Adrenal gland (tissue), 12 donors: ENCODE results near the gene MAGEB17. TPM values are rescaled to one million over a fixed set of nuclear protein-coding genes. Genes with fewer than 3 reads are reported as not detected.
"Not testable (repeated sequence)": the region's sequence is repeated elsewhere in the genome, so short reads cannot be mapped to it uniquely, and the experiment has no call there.

Experiments
- DNase-seq, 7 donors: peaks; one replicate each; pipeline ENCODE4 v3.0.0-alpha.2; 2019 to 2020
- H3K27ac ChIP-seq, 5 donors: fragments of 200-600 bp; sonication (generic) in 4 of 5; 1 replicate in 3 of 5; 2 replicates in 2 of 5; pipeline versions ENCODE4 v1.5.1 to v1.8.0; 2016 to 2020; ENCODE audit warnings: mild to moderate bottlenecking in 1 of 5
- H3K27me3 ChIP-seq: fragments of 200-600 bp; 2 replicates; pipeline ENCODE4 v1.8.0; 2021
- H3K36me3 ChIP-seq, 2 donors: fragments of 200-600 bp; replicated peaks in 1 of 2; 1 replicate in 1 of 2; 2 replicates in 1 of 2; pipeline versions ENCODE4 v1.5.1 to v1.8.0; 2018 to 2022
- H3K4me1 ChIP-seq, 2 donors: fragments of 200-600 bp; replicated peaks in 1 of 2; 1 replicate in 1 of 2; 2 replicates in 1 of 2; pipeline versions ENCODE4 v1.5.1 to v1.8.0; 2018 to 2021
- H3K4me3 ChIP-seq, 4 donors: fragments of 200-600 bp; sonication (generic) in 3 of 4; one replicate each; pipeline ENCODE4 v1.5.1; 2016 to 2018
- H3K9me3 ChIP-seq, 3 donors: fragments of 200-600 bp; sonication (generic) in 1 of 3; replicated peaks in 1 of 3; 1 replicate in 2 of 3; 2 replicates in 1 of 3; pipeline versions ENCODE4 v1.5.1 to v1.8.0; 2016 to 2021
- CTCF ChIP-seq, 6 experiments: fragments of 450-650 bp in 4 of 6; fragments of 200-600 bp in 2 of 6; sonication (generic) in 1 of 6; IDR thresholded peaks; 1 replicate in 5 of 6; 2 replicates in 1 of 6; pipeline versions ENCODE4 v1.5.1 to v1.8.0; 2016 to 2021; ENCODE audit warnings: antibody characterized with exemption in 6 of 6, mild to moderate bottlenecking in 2 of 6, moderate library complexity in 1 of 6
- POLR2A ChIP-seq, 2 donors: fragments of 450-650 bp; IDR thresholded peaks; one replicate each; pipeline ENCODE4 v1.6.1; 2017; ENCODE audit warnings: antibody characterized with exemption in 2 of 2, mild to moderate bottlenecking in 2 of 2, moderate library complexity in 1 of 2
- WGBS, 4 donors: extraction: QIAGEN DNeasy Blood & Tissue Kit in 2 of 4; methylation state at CpG; one replicate each; pipeline versions ENCODE4 v1.1.5 to v1.1.7; 2013 to 2017; 5-methylcytosine and 5-hydroxymethylcytosine counted together
- intact Hi-C, 2 donors: fragments of 100-400 bp; cut with DNase I; formaldehyde crosslinking; loops; one replicate each; pipeline versions ENCODE4 v1.14.1 to v1.15.0; 2022 to 2023
- polyA plus RNA-seq, 3 donors: library from polyadenylated mRNA; stranded (reverse); fragments of 200-250 nt in 2 of 3; fragments of 350-450 nt in 1 of 3; fragmentation: Illumina TruSeq in 1 of 3; extraction: RNeasy Lipid Tissue Mini Kit (QIAGEN cat#74804) in 1 of 3; gene quantifications; one replicate each; pipeline ENCODE4 v1.2.3, GENCODE V29; 2013 to 2014
- total RNA-seq, 9 donors: library from RNA; depleted of rRNA in 4 of 9; stranded (reverse); fragments of >200 nt in 4 of 9; fragments of 120-200 nt in 1 of 9; fragmentation: NEBNext Ultra II Directional in 1 of 9; extraction: Animal tissue kit (Norgen Biotek cat#: 25700) in 1 of 9; gene quantifications; one replicate each; pipeline versions ENCODE4 v1.1.0 to v1.2.4, GENCODE V29; 2013 to 2023
- donor health status: healthy with polysubstance abuse.
- donor health status: Bipolar disorder and iron deficiency.
- donor health status: DM: yes; HTN: yes; CAD: no.
- donor health status: DM: no; HTN: no; CAD: no.
- donor health status: DM: no; HTN: no; CAD: no.
- donor health status: DM: yes; HTN: yes; CAD: no.

MAGEB17 gene
- total and polyA plus RNA-seq, 12 donors, result 0.06 to 0.32 (median 0.07) TPM; not detected in 9

GRCh38 chrX:16156692-16157331 lies 10.5 kb upstream of the MAGEB17 start:
- intact Hi-C loops, result no loop called here
- Histone ChIP-seq H3K27me3 (peaks cover 19% of the 10 kb centered on the region), H3K9me3 (no peaks in the 10 kb centered on the region), H3K36me3 (no peaks in the 10 kb centered on the region), H3K27ac (no peak overlapping the region), H3K4me1 (no peaks in the 10 kb centered on the region), H3K4me3 (no peak overlapping the region)
- 82 to 88% (median 85%) methylated on average over 5 of the region's 5 CpGs for whole genome bisulfite sequencing, 4 donors
- TF ChIP-seq POLR2A (IDR thresholded peaks at IDR 0.05) (no peak), CTCF (IDR thresholded peaks at IDR 0.05) (no peak)
- no peak for DNase-seq

GRCh38 chrX:16160729-16161128 lies 6.6 kb upstream of the MAGEB17 start:
- no peaks in the 10 kb centered on the region for H3K4me1 ChIP-seq
- intact Hi-C loops, result no loop called here
- TF ChIP-seq CTCF (IDR thresholded peaks at IDR 0.05), result no peak
- no peak for TF ChIP-seq POLR2A (IDR thresholded peaks at IDR 0.05)
- H3K4me3 ChIP-seq, result no peak overlapping the region
- no peaks in the 10 kb centered on the region for H3K9me3 ChIP-seq
- DNase-seq, result no peak
- H3K27me3 ChIP-seq, result peaks cover 12% of the 10 kb centered on the region
- no peak overlapping the region for H3K27ac ChIP-seq
- WGBS, 4 donors, result 46 to 70% (median 69%) methylated on average over 3 of the region's 3 CpGs
- H3K36me3 ChIP-seq, result no peaks in the 10 kb centered on the region

GRCh38 chrX:16161173-16161572 lies 6.1 kb upstream of the MAGEB17 start:
- H3K4me3 ChIP-seq, H3K27ac ChIP-seq, H3K9me3 ChIP-seq, H3K36me3 ChIP-seq, H3K4me1 ChIP-seq, H3K27me3 ChIP-seq, intact Hi-C loops, DNase-seq: not testable (repeated sequence)
- 90 to 96% methylated on average over 2 of the region's 2 CpGs; no CpG with 5 or more reads in 2 of the 4 donors for WGBS, 4 donors

GRCh38 chrX:16162391-16162790 lies 4.9 kb upstream of the MAGEB17 start:
- WGBS, 4 donors, result 66 to 82% (median 74%) methylated on average over 4 to 5 of the region's 5 CpGs

More at GRCh38 chrX:16162391-16162790, 4.9 kb upstream of the MAGEB17 start:
- Histone ChIP-seq H3K36me3 (no peaks in the 10 kb centered on the region), H3K27ac (no peak overlapping the region), H3K4me1 (no peaks in the 10 kb centered on the region), H3K27me3 (peaks cover 10% of the 10 kb centered on the region), H3K9me3 (no peaks in the 10 kb centered on the region), H3K4me3 (no peak overlapping the region)
- TF ChIP-seq CTCF (IDR thresholded peaks at IDR 0.05) (no peak), POLR2A (IDR thresholded peaks at IDR 0.05) (no peak)
- DNase-seq, result no peak
- intact Hi-C loops, result no loop called here
